GM21528 (cell line): ENCODE data around the gene TRIM2.
"Not testable (repeated sequence)": the region's sequence is repeated elsewhere in the genome, so short reads cannot be mapped to it uniquely, and the experiment has no call there.

Source experiments
- ATAC-seq: cut with Tn5 transposase; IDR thresholded peaks from one replicate; pipeline ENCODE4 v1.9.1; 2021; ENCODE audit warnings: mild to moderate bottlenecking, moderate library complexity; ENCODE audit not compliant: unreplicated experiment, low FRiP score

The TRIM2 gene

DNA sequence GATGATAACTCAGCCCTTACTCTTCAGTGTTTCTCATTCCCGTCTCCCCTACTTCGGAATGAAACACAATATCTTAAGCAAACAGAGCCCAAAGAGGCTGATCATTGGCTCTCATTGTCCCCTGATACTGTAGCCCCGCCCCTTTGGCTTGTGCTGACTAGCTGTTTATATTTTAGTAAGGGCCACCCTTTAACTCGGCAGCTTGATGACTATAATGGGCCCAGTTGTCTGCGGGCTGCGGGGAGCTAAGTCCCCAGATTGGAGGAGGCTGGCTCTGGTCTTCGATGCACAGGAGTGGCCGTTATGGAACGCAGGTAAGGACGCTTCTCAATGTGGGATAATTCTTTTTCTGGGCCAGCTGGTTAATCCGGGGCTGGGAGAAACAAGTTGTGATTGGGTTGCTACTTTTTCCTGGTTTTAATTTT, at the start of gene TRIM2:
TSS of gene TRIM2 (plus strand) at position 197 of the 425 bp plus-strand sequence. CDS start at position 285, 88 bp downstream.
- no peak for ATAC-seq

DNA sequence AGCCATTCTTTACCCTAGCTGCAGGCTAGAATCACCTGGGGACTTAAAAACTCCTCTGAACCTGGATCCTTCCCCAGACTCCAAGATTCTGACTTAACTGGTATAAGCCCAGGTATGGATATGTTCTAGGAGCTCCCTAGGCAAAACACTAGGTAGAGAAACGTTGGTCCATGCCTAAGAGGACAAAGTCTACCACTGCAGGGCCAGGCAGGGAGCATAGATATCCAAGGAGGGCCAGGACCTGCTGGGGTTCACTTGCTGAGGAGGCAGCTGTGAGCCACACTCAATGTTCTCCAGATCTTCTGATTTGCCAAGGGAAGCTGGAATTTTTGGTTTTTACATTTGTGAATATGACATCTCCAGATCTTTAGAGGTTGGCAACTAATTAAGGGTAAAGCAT, 48.6 kb upstream of the TRIM2 start:
- ATAC-seq, result no peak

DNA sequence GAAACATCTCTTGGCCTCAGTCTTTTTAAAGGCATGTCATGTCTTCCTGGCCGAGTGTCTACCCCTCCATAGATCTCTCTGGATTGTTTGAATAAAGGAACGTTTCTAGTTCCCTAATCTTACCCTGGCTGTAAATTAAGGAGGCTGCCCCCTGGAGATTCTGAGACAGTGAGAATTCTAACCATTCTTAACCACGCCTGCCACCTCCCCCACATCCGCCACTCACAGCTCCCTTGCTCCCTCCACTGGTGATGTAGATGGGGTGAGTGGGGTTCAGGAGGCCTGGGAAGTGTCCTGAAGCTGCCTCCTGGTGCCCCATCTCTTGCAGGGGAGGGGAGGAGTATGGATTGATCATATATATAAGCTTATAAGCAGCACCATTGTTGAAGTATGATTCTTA, 48.0 kb upstream of the TRIM2 start:
- ATAC-seq, result no peak

DNA sequence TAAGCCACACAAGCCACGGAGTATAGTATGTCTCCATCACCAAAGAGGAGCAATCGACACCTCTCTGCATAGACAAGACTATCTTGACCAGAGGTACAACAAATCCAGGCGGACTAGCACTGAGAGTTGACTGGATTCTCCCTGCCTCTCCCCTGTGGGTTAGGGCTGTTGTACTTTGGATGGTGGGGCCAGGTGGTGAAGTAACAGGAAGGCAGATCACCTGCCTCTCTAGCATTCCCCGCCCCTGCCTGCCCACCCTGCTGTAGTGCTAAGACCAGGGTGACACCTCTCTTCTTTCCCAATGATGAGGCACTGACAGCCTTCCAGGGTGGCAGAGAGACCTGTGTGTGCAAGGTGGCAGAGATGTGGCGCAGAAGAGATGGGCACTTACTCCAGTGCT, 47.5 kb upstream of the TRIM2 start:
- ATAC-seq, result no peak

DNA sequence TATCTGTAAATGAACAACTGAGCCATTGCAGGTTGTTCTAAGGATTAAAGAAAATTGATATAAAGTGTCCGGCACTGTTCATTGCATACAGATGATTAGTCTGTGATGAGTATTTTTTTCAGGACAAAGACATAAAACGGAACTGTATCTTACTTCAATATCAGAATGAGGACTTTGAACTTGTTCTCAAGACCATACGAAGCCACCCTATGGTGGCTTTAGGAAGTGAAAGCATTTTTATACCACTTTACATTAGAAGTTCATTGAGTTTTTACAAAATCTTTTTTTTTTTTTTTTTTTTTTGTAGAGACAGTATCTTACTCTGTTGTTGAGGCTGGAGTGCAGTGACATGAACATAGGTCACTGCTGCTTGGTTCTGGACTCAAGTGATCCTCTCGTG, 45.2 kb upstream of the TRIM2 start:
- no peak for ATAC-seq

DNA sequence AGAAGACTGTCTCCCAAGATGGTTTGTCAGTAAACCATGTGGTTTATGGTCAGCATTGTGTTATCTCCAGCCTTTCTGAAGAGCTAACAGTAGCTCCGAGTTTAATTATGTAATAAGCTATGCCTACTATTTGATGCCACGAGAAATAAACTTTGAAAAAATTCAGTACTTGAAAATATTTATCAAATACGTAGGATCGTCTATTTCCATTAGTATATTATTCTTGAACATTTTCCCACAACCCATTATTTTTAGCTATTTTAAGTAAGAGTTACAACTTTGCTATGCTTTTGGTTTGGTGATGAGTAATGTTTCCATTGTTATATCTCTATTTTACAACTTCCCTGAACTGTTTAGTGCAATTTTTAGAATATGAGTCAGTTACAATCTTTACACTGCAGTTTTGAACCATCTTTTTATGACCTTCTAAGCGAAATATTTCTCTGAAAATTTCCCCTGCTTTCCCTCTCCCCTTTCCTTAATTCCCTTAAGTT, 44.5 kb upstream of the TRIM2 start:
- no peak for ATAC-seq

DNA sequence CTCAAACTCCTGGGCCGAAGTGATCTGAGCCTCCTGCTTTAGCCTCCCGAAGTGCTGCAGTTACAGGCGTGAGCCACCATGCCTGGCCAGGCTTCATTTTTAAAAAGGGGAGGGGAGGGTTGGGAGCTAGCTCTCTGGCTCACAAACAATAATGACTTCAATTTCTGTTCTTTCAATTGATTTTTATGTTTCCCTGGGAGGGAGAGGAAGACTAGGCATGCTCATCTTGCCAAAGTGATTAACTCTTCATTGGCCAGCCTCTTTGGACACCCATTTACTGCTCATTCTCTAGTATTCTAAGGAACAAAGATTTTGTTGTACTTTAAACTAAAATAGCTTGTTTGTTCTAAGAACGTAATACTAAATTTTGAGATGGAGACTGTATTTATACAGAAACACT, 43.4 kb upstream of the TRIM2 start:
- no peak for ATAC-seq

DNA sequence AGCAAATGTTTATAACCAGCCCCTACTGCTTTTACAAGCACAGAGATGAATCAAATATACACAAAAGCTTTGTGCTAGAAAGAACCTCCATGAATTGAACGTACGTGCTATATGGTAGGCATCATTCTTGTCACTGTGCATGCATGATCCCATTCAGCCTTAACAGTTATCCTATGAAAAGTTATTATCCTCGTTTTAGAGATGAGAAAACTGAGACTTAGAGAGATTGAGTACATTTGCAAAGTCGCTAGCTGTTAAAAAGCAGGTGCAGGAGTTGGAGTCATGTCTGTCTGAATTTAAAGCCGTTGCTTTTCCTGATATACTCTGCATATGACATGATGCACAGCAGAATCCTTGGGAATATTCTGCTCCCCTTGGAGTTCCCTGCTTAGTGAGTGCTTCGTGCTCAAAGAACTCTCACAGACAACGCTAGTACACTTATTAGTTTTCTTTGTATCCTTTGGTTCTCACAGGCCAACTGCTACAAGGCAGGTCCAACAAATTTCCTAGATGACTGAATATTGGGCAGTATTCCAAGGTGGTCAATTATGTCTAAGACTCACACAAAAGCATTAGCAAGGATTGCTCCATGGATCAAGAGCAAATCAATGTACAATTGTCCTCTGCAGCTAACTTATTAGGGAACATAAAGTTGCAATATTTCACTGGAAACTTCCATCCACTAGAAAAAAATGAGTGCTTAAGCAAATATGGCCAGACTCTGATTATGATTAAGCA, 42.8 kb upstream of the TRIM2 start:
- ATAC-seq, result no peak

DNA sequence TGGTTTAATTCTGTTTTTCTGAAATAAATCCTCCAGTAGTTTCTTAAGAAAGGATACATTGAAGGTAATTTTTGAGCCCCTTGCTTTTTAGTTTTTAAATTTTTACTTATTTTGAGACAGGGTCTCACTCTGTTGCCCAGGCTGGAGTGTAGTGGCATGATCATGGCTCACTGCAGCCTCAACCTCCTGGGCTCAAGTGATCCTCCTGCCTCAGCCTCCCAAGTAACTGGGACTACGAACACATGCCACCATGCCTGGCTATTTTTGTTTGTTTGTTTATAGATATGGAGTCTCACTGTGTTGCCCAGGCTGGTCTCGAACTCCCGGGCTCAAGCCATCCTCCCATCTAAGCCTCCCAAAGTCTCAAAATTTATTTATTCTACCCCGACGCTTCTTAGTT, 39.0 kb upstream of the TRIM2 start:
- not testable (repeated sequence) for ATAC-seq

DNA sequence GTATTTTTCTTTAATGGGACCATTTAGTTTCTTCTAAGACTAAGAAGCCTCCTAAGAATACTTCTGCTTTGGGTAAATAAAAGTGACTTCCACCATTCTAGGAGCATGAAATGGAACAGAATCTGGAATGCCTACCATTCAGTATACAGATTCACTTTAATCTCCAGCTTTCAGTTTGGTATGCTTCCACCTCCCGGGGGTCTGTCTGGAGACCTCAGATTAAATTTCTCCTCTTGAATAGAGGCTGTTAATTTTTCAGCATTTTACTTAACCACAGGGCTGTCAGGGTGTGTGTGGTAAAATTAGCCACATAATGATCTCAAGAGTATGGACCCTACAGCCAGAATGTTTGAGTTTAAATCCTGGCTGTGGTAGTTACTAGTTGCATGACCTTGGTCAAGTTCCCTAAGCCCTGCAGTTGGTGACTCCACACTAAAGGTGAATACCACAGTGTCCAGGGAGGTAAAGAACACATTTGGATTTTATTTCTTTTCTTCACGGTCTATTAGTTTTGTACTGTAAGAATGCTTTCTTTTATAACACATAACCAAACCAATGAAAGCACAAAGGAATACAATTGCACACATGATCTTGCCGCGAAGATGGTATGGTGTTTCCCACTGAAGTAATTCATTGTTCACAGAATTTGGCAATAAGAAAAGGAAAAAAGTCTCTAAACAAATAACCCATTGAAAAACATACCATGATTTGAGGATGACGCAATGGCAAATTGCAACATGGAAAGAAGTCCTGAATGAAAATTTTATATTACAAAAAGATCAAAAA, 37.3 kb upstream of the TRIM2 start:
- ATAC-seq, result no peak

DNA sequence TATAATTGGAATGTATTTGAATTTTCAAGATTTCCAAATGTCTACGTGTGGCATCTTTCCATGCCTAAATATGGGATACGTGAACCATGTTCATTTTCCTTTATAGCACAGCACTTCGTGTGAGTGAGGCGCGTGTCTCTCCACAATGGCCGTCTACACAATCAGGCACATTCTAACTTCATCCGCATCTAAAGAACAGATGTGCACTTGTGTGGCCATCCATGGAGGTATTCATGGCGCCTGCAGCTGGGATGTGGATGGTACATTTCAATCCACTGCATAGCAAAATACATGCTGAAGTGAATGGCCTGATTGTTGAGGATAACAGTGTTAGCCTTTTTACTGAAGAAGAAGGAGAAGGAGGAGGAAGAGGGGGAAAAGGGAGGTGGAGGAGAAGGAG, 34.5 kb upstream of the TRIM2 start:
- ATAC-seq, result no peak

DNA sequence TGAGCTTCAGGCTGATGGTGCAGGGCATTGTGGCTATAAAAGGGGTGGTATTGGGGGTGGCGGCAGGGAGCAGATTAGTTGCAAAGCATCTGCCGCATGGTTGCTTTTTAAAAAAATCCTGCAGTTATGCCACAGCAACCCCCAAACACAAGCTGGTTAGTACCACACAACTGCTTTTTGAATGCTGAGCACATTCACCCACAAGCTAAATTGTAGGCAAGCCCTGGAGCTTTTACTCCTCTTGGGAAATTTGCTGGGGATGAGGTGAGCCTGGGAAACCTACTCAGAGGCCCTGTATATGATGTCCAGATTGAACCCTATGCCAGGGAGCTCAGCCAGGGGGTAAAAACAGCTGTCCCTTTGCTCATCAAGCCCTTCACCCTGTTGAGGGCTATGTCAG, 33.8 kb upstream of the TRIM2 start:
- ATAC-seq, result no peak

DNA sequence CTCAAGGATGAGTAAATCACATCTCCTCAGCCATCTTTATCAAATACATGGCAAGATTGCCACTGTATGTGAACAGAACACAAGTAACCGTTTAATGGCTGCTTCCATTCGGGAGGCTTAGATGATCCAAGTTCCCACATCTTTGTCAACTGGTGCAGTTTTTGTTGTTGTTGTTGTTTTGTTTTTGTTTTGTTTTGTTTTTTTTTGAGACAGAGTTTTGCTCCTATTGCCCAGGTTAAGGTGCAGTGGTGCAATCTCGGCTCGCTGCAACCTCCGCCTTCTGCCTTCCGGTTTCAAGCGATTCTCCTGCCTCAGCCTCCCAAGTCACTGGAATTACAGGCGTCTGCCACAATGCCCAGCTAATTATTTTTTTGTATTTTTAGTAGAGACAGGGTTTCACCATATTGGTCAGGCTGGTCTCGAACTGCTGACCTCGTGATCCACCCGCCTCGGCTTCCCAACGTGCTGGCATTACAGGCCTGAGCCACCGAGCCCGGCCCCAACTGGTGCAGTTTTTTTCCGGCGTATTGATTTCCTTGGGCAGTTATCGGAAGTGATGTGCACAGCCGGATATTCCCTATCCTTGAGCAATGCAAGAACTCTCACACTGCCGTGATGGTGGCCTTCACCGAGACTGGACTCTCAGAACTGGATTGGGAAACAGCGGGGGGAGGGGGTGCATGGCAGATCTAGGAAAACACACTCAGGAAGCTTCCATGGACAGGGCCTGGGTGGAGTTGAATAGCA, 29.2 kb upstream of the TRIM2 start:
- no peak for ATAC-seq

DNA sequence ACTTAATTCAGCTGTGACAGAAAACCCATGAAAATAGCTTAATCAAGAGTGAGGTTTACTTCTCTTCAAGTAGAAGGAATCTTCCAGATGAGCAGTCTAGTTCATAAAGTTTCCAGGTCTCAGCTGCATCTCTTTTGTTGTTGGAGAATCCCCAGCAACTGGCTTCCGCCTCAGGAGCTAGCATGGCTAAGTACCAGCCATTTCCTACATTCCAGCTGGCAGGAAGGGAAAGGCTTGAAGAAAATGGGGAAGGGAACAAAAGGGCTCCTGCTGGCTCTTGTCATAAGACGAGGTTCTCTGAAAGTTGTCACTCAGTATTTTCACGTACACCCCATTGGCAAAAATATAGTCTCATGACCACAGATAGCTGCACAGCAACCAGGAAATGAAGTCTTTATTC, 27.3 kb upstream of the TRIM2 start:
- ATAC-seq, result no peak

DNA sequence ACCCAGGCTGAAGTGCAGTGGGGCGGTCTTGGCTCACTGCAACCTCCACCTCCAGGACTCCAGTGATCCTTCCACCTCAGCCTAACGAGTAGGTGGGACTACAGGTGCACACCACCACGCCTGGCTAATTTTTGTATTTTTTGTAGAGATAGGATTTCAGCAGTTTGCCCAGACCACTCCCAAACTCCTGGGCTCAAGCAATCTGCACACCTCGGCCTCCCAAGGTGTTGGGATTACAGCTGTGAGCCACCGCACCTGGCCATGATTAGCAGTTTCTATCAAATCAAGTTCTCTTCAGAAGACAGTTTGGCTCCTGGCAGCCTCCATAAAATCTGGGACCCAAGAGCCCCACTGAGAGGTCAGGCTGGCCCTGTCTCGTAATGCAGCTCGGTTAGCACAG, 26.4 kb upstream of the TRIM2 start:
- ATAC-seq, result no peak

DNA sequence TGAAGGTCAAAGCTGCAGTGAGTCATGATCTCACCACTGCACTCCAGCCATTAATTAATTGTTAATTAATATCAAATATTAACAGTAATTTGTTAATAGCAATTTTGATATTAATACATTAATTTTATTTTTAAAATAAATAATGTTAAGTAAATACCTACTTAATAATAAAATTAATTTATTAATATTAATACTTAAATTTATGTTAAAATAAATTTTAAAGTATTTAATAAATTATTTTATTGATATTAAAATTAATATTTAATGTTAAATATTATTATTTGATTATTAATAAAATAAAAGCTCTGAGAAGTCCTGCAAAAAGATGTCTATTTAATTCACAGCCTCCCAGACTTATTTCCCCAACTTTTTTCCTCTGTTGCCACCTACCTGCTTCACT, 25.1 kb upstream of the TRIM2 start:
- ATAC-seq, result no peak

DNA sequence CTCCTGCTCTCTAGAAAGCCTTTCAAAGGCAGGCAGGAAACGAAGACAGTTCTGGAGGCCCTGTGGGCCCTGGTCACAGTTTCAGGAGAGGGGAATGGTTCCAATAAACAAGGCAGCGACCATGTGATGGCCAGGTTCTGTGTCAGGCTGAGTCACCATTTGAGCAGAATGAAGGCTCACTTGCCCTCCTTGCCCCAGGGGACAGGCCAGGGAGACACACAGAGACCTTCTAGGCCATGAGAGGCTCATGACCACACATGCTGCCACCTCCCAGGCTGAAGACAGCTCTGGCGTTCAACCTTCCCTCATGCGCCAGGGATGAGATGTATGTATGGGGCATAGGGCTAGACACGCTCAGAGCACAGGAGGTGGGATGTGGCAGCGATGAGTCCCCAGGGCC, 22.9 kb upstream of the TRIM2 start:
- no peak for ATAC-seq

DNA sequence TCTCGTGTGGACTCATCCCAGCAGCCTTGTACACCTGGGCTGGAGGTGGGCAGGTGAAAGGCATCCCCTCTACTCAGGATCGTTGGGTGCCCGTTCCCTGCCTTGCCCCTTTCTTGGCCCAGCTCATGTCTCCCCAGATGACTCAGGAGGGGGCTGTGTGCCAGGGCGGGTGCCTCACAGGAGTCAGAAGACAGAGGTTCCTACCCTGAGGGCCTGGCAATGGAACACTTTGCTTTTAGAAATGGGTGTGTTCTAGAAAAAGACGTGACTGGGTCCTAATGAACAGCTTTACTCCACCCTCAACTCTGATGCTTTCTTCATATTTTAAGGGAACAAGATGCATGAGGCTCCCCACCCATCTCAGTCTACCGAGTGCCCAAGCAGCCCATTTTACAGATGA, 22.5 kb upstream of the TRIM2 start:
- ATAC-seq, result no peak

DNA sequence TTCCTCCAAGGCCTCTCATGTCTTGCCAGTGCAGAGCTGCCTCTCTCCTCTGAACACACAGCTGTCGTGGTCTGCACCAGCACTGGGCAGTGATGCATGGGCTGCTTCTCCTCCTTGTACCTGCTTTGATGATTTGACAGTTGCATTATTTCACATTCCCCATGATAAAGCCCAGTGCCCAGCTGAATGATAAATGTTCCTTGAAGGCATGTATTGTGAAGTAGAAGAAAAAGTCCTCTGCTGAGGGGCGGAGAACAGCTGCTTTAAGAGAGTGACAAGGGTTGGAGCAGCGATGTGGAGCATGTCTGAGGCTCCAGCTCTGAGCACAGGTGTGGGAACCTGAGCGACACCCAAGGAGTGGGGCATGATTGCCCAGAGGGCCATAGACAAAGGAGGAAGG, 21.1 kb upstream of the TRIM2 start:
- no peak for ATAC-seq

DNA sequence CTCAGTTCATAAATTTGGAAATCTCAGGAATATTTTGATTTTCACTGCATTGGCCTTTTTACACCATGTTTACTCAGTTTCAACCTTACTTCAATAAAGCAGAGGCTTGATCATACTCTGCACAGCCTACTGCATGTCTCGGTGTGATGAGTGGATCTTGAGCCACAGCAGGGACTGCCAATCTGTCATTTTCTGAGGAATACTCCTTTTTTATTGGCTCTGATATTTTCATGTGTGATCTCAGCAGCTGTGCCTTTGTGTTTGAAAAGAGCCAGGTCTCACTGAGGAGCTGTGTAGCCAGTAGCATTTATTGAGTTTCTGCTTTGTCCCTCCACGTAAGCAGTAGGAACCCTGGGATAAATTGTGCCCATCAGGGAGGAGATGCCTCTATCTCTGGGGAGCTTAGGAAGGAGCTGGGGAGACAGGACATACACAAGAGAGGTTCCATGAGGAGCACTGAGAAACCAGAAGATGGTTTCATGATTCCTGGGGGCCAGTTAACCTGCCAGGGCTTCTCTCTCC, 18.9 kb upstream of the TRIM2 start:
- no peak for ATAC-seq
